C1 segment of cervical spinal cord (tissue), 14 donors: ENCODE data around the gene C1orf174.
A peak's percentile ranks its signal among the peaks of the same experiment; 100 is the strongest.

ENCODE experiments used
- DNase-seq, 14 donors: peaks; one replicate each; lab custom pipeline; 2025; lab: John Stamatoyannopoulos, UW

The C1orf174 gene

DNA sequence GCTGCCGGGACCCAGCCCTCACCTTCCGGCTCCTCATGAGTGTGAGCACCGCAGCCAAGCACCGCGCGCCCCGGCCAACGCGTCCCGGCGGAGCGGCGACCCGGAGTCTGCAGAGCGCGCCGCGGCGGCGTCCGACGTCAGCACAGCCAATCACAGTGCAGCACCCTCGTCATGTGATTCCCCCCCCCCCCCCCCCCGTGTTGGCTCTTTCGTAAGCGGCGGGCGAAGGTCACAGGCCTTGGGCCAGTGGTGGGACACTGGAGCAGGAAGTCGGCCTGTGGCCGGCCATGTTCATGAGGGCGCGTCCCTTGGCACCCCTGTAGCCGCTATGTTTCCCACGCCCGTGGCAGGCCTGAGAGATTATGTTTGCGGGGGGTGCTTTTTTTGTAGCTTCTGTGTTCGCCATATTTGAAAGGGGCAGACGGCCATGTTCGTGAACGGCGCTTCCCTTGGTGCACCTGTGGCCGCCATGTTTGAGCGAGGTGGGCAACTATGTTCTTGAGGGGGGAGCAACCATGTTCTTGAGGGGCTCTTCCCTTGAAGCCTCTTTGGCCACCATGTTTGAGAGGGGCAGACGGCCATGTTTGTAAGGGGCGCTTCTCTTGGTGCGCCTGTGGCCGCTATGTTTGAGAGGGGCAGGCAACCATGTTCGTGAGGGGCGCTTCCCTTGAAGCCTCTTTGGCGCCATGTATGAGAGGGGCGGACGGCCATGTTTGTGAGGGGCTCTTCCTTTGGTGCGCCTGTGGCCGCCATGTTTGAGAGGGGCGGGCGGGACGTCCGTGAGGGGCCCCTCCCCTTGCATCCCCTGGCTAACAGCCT, at the start of gene C1orf174:
Gene C1orf174, minus strand, starts transcription at position 123 of the 819 bp plus-strand sequence. Its CDS starts 86 bp downstream, at position 37.
- peak; percentile 92 to 100 (median 98) for DNase-seq

DNA sequence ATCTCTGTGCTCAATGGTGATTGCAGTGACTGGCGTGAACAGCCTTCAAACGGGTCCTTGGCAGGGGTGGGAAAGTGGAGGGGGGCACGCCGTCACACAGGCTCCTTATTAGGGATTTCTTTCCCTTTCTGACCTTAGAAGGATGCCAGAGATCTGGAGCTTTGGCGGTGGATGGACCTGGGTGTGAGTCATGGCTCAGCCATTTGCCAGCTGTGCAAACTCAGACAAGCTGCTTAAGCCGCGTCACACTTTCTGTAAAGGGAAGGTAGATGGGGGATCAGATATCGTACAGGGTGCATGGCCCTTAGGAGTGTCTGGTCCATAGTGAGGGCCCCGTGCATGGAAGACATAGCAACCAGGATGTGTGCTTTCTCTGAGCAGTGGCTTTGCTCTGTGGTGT, 48.3 kb upstream of the C1orf174 start:
- no peak for DNase-seq

- DNase-seq, result no peak
Measured at GRCh38 chr1:3945916-3946840, 46.1 kb upstream of the C1orf174 start.

- no peak for DNase-seq
Measured at GRCh38 chr1:3945222-3945621, 45.1 kb upstream of the C1orf174 start.

- no peak for DNase-seq
Measured at GRCh38 chr1:3944578-3945125, 44.6 kb upstream of the C1orf174 start.

- no peak for DNase-seq
Measured at GRCh38 chr1:3943806-3944577, 43.9 kb upstream of the C1orf174 start.

DNA sequence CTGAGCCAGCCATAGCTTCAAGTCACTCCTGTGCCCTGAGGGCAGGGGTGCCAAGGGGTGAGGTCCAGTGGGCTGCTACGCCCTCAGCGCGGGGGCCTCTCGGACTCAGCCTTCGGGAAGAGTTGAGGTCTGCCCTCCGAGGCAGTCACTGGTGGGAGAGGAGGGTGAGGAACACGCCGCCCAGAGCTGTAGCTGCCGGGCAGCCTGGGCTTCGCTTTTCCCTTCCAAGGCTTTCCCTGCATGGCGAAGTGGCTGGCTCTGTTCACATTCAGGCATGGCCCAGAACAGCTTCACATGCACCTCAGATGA, 43.0 kb upstream of the C1orf174 start:
- no peak for DNase-seq

DNA sequence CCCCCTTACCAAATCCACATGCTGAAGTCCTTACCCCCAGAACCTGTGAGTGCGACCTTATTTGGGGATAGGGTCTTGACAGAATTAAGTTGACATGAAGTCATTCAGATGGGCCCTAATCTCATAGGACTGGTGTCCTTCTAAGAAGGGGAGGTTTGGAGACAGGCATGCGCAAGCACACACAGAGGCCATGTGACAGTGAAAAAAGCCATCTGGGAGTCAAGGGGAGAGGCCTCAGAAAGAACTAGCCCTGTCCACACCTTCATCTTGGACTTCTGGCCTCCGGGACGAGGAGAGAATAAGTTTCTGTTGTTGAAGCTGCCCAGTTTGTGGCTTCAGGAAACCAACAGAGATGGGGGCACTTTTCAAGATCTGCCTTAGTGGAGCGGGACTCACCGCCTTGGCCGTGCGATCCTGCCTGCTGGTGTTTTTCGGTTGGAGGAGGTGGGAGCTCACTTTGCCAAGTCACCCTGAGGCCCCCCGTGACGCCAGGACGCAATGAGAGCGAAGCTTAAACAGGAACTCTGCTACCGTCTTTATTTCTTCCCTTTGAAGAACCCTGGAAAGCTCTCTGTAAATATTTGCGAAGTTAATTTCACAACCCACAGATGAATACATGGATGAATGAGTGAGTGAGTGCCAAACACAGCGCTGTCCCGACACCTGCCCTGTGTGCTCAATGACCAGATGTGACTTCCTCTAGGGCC, 42.5 kb upstream of the C1orf174 start:
- no peak for DNase-seq

GRCh38 chr1:3940754-3941345, 40.8 kb upstream of the C1orf174 start:
- no peak for DNase-seq

DNA sequence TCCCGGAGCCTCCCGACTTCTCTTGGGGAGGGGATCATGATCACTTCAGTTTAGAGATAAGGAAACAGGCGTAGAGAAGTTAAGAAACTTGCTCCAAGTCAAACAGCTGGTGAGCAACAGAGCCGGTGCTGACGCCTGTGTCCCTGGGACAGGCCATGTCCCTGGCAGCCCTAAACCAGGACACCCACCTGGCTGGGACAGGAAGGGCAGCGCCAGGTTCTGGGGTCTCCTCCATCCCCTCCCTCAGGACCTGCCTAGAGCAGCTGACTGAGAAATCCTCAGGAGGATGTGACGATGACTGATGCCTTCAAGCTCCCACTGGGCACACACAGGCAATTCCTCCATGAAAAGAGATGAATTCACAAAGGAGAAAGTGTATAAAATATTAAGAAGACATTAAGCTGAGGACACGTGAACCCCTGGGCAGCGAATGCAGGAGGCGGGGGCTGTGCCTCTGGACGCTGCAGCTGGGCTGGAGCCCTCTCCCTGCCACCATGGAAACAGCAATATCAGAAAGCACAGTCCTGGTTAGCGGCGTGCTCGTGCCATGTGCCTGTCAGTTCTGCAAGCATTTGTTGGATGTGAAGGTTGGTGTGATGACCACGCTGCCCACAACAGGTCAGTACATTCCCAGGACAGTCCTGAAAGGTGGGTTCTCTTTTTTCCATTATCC, 40.1 kb upstream of the C1orf174 start:
- DNase-seq, result no peak

DNA sequence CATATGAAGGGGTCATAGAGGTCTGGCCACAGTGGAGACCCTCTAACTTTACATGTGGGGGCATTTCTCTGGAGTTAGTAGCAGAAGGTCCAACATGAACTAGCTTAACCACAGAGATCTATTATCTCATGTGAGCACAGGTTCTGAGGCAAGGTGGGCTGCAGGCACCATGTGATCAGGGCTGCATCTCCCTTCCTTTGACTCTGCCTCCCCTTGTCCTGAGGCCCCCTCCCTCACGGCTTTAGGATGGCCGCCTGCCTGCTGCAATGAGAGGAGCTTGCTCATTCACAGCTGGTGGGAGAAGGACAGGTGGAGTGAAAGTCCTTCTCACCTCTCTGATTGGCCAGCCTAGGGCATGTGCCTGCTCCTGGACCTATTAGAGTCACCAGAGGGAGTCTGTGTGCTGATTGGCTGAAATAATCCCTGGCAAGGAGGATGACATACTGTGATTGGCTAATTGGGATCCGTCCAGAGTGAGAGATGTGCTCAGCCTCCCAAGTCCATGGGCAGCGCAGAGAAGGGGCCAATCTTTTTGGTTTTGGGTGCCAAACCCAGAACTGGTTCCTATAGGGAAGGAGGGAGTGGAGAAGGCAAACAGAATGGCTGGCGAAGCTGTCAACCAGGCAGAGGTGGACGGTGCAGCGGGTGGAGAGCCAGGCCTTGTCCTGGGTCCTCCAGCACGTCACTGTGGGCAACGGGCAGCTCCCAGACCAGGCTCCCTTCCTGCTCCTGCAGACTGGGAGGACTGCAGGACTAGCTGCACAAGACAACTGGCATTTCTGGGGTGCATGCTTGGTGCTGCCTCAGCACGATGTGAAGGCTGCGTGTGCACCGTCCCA, 39.4 kb upstream of the C1orf174 start:
- DNase-seq, result no peak

DNA sequence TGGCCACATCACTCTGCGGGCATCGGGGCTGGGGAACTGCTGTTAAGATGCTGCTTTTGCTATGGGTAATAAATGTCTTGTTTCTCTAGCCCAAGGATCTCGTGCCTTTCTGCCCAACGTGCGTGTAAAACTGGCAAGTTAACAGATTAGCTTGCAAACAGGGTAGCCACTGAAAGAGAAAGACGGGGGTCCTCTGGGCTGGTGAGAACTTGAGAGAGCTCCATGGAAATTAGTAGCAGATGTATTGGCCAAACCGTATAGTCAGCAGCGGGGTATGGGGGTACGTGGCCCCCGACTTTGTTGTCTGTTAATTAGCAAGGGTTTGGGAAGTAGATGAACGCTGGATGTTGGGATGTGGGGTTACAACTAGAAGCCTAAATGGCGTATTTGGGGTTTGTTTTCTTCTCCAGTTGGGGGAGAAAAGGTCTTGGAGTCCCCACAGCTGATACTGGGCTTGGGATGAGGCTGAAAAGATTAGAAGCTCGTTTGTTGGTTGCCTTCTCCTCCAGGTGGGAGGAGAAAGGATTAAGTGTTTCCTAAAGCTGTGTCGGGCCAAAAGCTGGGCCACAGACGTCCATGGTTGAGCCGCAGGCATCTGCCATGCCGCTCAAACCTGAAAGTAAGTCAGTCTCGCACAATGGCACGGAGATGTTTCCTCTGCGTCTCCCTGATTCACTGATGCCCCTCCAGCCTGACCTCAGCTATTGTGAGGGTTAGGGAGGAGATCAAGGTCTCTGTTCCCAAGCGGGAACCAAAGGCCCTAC, 32.3 kb upstream of the C1orf174 start:
- DNase-seq, result no peak

- no peak for DNase-seq
Measured at GRCh38 chr1:3931007-3931912, 31.2 kb upstream of the C1orf174 start.

- no peak for DNase-seq
Measured at GRCh38 chr1:3930301-3931006, 30.4 kb upstream of the C1orf174 start.

DNA sequence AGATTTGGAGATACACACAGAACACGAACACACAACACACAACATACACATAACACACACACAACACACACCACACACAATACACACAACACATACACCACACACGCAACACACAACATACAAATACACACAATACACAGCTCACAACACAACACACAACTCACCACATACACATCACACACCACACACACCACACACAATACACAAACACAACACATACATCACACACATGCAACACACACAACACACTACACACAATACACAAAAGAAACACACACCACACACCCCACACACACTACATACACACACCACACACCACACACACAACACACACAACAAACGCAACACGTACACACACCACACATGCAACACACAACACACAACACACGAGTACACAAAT, 29.1 kb upstream of the C1orf174 start:
- DNase-seq, result no peak

- DNase-seq, result no peak
Measured at GRCh38 chr1:3928586-3928985, 28.5 kb upstream of the C1orf174 start.

- DNase-seq, result no peak
Measured at GRCh38 chr1:3926956-3927355, 26.9 kb upstream of the C1orf174 start.
